Osteoblast (primary cell): Measurements from ENCODE around the gene FCRL4. TPM values are rescaled to one million over a fixed set of nuclear protein-coding genes. Genes with fewer than 3 reads are reported as not detected.

Experiments
- DNase-seq: peaks from one replicate; pipeline ENCODE4 v3.0.0; 2011; ENCODE audit warnings: low spot score, mixed read lengths; ENCODE audit not compliant: insufficient read length; ENCODE audit errors: missing footprints
- H2AFZ ChIP-seq: 2 replicates; pipeline ENCODE4 v1.6.0; 2011; ENCODE audit warnings: mild to moderate bottlenecking, low read length
- H3K27ac ChIP-seq: 2 replicates; pipeline ENCODE4 v1.5.1; 2011; ENCODE audit warnings: mild to moderate bottlenecking, low read depth, low read length, moderate library complexity
- H3K27me3 ChIP-seq: 2 replicates; pipeline ENCODE4 v1.6.0; 2012; ENCODE audit warnings: mild to moderate bottlenecking, control low read depth, inconsistent platforms, low read length, moderate library complexity; ENCODE audit not compliant: insufficient read depth
- H3K36me3 ChIP-seq: 2 replicates; pipeline ENCODE4 v1.5.1; 2011; ENCODE audit warnings: mild to moderate bottlenecking, low read length, control low read depth, moderate library complexity; ENCODE audit not compliant: insufficient read depth
- H3K4me1 ChIP-seq: 2 replicates; pipeline ENCODE4 v1.5.1; 2011; ENCODE audit warnings: mild to moderate bottlenecking, low read length, control low read depth, moderate library complexity; ENCODE audit not compliant: insufficient read depth
- H3K4me2 ChIP-seq: 2 replicates; pipeline ENCODE4 v1.6.0; 2011; ENCODE audit warnings: mild to moderate bottlenecking, low read length; ENCODE audit not compliant: insufficient read depth
- H3K4me3 ChIP-seq: fragments of 200-600 bp; sonication (generic); 3 replicates; pipeline ENCODE4 v1.5.1; 2012; ENCODE audit warnings: mild to moderate bottlenecking, low read length, inconsistent platforms; ENCODE audit not compliant: insufficient read depth
- H3K79me2 ChIP-seq: 2 replicates; pipeline ENCODE4 v1.6.0; 2012; ENCODE audit warnings: mild to moderate bottlenecking, low read length, control low read depth, inconsistent platforms; ENCODE audit not compliant: insufficient read depth
- H3K9me3 ChIP-seq: 2 replicates; pipeline ENCODE4 v1.5.1; 2011; ENCODE audit warnings: low read depth, low read length, control low read depth
- H4K20me1 ChIP-seq: 2 replicates; pipeline ENCODE4 v1.6.0; 2012; ENCODE audit warnings: mild to moderate bottlenecking, low read length, control low read depth; ENCODE audit not compliant: insufficient read depth
- CTCF ChIP-seq: IDR thresholded peaks from 2 replicates; pipeline ENCODE4 v1.5.1; 2011; ENCODE audit warnings: mild to moderate bottlenecking, low read depth, low read length, moderate library complexity; ENCODE audit errors: extremely low read depth
- total RNA-seq: library from RNA; depleted of rRNA; stranded (reverse); fragments of >200 nt; gene quantifications from 2 replicates; pipeline ENCODE4 v1.2.3, GENCODE V29; 2012

Gene FCRL4
- total RNA-seq, 1 donor, result not detected

- H2AFZ ChIP-seq, result no peak overlapping the region
- no peak overlapping the region for H3K4me2 ChIP-seq
- H3K9me3 ChIP-seq, result no peaks in the 10 kb centered on the region
- no peak overlapping the region for H3K27ac ChIP-seq
- H3K27me3 ChIP-seq, result no peaks in the 10 kb centered on the region
- H3K4me1 ChIP-seq, result no peaks in the 10 kb centered on the region
- H3K79me2 ChIP-seq, result no peaks in the 10 kb centered on the region
- no peaks in the 10 kb centered on the region for H3K36me3 ChIP-seq
- no peak for TF ChIP-seq CTCF
- no peak for DNase-seq
- H3K4me3 ChIP-seq, result no peak overlapping the region
- no peaks in the 10 kb centered on the region for H4K20me1 ChIP-seq
These were observed 11.9 kb downstream of the FCRL4 start for GRCh38 chr1:157585984-157586383.

GRCh38 chr1:157584503-157584902, 13.4 kb downstream of the FCRL4 start:
- H2AFZ ChIP-seq, result no peak overlapping the region
- no peak for DNase-seq
- no peak for TF ChIP-seq CTCF

GRCh38 chr1:157580828-157581210, 17.1 kb downstream of the FCRL4 start:
- Histone ChIP-seq H4K20me1 (no peaks in the 10 kb centered on the region), H3K27me3 (no peaks in the 10 kb centered on the region), H3K4me2 (no peak overlapping the region), H3K27ac (no peak overlapping the region), H3K4me1 (no peaks in the 10 kb centered on the region), H3K9me3 (no peaks in the 10 kb centered on the region), H3K36me3 (no peaks in the 10 kb centered on the region), H2AFZ (no peak overlapping the region), H3K79me2 (no peaks in the 10 kb centered on the region), H3K4me3 (no peak overlapping the region)
- TF ChIP-seq CTCF, result no peak
- DNase-seq, result no peak

More at GRCh38 chr1:157584503-157584902, 13.4 kb downstream of the FCRL4 start:
- Histone ChIP-seq H3K4me2 (no peak overlapping the region), H3K4me3 (no peak overlapping the region), H3K27ac (no peak overlapping the region), H3K27me3 (no peaks in the 10 kb centered on the region), H3K9me3 (no peaks in the 10 kb centered on the region), H3K36me3 (no peaks in the 10 kb centered on the region), H3K4me1 (no peaks in the 10 kb centered on the region), H3K79me2 (no peaks in the 10 kb centered on the region), H4K20me1 (no peaks in the 10 kb centered on the region)

- Histone ChIP-seq H4K20me1 (no peaks in the 10 kb centered on the region), H3K27ac (no peak overlapping the region), H3K27me3 (no peaks in the 10 kb centered on the region), H3K9me3 (no peaks in the 10 kb centered on the region), H2AFZ (no peak overlapping the region), H3K4me1 (no peaks in the 10 kb centered on the region), H3K36me3 (no peaks in the 10 kb centered on the region), H3K4me2 (no peak overlapping the region), H3K4me3 (no peak overlapping the region), H3K79me2 (no peaks in the 10 kb centered on the region)
- TF ChIP-seq CTCF, result peak; percentile 72
- peak; percentile 58 for DNase-seq
These were observed 17.6 kb downstream of the FCRL4 start for GRCh38 chr1:157580179-157580827.
